C4-2B (cell line): ENCODE data around the gene RYR3.

ENCODE experiments used
- CTCF ChIP-seq: fragments of 450-650 bp; conservative IDR thresholded peaks from 2 replicates; pipeline ENCODE4 v1.5.1; 2017; ENCODE audit warnings: mild to moderate bottlenecking
- ZFX ChIP-seq: fragments of 450-650 bp; IDR thresholded peaks from 2 replicates; pipeline ENCODE4 v1.6.1; 2017

- TF ChIP-seq CTCF (no peak), ZFX (no peak)
Observed at GRCh38 chr15:33858836-33859235, 548.1 kb downstream of the RYR3 start.
